IPS-18a (cell line): Measurements from ENCODE around the gene NDST3.

ENCODE experiments used
- H3K27ac ChIP-seq: one replicate; pipeline ENCODE4 v1.5.1; 2013; ENCODE audit warnings: low read length
- H3K27me3 ChIP-seq: one replicate; pipeline ENCODE4 v1.6.1; 2013; ENCODE audit warnings: mild to moderate bottlenecking, low read length; ENCODE audit not compliant: control insufficient read depth, insufficient read depth
- H3K36me3 ChIP-seq: one replicate; pipeline ENCODE4 v1.6.1; 2013; ENCODE audit warnings: low read depth, low read length; ENCODE audit not compliant: control insufficient read depth
- H3K4me1 ChIP-seq: one replicate; pipeline ENCODE4 v1.6.1; 2013; ENCODE audit warnings: low read depth, low read length; ENCODE audit not compliant: control insufficient read depth
- H3K4me3 ChIP-seq: one replicate; pipeline ENCODE4 v1.5.1; 2013; ENCODE audit warnings: low read length
- H3K9ac ChIP-seq: one replicate; pipeline ENCODE4 v1.6.1; 2013; ENCODE audit warnings: mild to moderate bottlenecking, low read length, moderate library complexity
- H3K9me3 ChIP-seq: one replicate; pipeline ENCODE4 v1.6.1; 2013; ENCODE audit warnings: low read depth, low read length; ENCODE audit not compliant: control insufficient read depth

The NDST3 gene

GRCh38 chr4:118085700-118086099 is 51.4 kb downstream of the NDST3 start:
- Histone ChIP-seq H3K4me3 (no peak overlapping the region), H3K4me1 (peaks cover 15% of the 10 kb centered on the region), H3K36me3 (no peaks in the 10 kb centered on the region), H3K9ac (no peak overlapping the region), H3K27me3 (no peaks in the 10 kb centered on the region), H3K27ac (no peak overlapping the region), H3K9me3 (no peaks in the 10 kb centered on the region)

- H3K27ac ChIP-seq, result no peak overlapping the region
- no peak overlapping the region for H3K4me3 ChIP-seq
- no peaks in the 10 kb centered on the region for H3K27me3 ChIP-seq
- H3K36me3 ChIP-seq, result no peaks in the 10 kb centered on the region
- H3K9ac ChIP-seq, result no peak overlapping the region
- H3K4me1 ChIP-seq, result peaks cover 15% of the 10 kb centered on the region
- H3K9me3 ChIP-seq, result no peaks in the 10 kb centered on the region
Observed at GRCh38 chr4:118086344-118086743, 52.1 kb downstream of the NDST3 start.

- Histone ChIP-seq H3K36me3 (no peaks in the 10 kb centered on the region), H3K9me3 (no peaks in the 10 kb centered on the region), H3K4me3 (no peak overlapping the region), H3K9ac (no peak overlapping the region), H3K27ac (no peak overlapping the region), H3K27me3 (no peaks in the 10 kb centered on the region), H3K4me1 (peaks cover 15% of the 10 kb centered on the region)
Observed at GRCh38 chr4:118087366-118087765, 53.1 kb downstream of the NDST3 start.

- no peaks in the 10 kb centered on the region for H3K9me3 ChIP-seq
- no peak overlapping the region for H3K9ac ChIP-seq
- H3K36me3 ChIP-seq, result no peaks in the 10 kb centered on the region
- H3K4me1 ChIP-seq, result no peaks in the 10 kb centered on the region
- no peak overlapping the region for H3K27ac ChIP-seq
- H3K4me3 ChIP-seq, result no peak overlapping the region
- no peaks in the 10 kb centered on the region for H3K27me3 ChIP-seq
Observed at GRCh38 chr4:118099106-118099505, 64.8 kb downstream of the NDST3 start.

- Histone ChIP-seq H3K4me1 (no peaks in the 10 kb centered on the region), H3K4me3 (no peak overlapping the region), H3K9ac (no peak overlapping the region), H3K9me3 (no peaks in the 10 kb centered on the region), H3K27ac (no peak overlapping the region), H3K27me3 (no peaks in the 10 kb centered on the region), H3K36me3 (no peaks in the 10 kb centered on the region)
Observed at GRCh38 chr4:118102195-118102594, 67.9 kb downstream of the NDST3 start.

GRCh38 chr4:118112117-118113046 is 78.1 kb downstream of the NDST3 start:
- Histone ChIP-seq H3K9ac (no peak overlapping the region), H3K36me3 (no peaks in the 10 kb centered on the region), H3K9me3 (no peaks in the 10 kb centered on the region), H3K4me3 (no peak overlapping the region), H3K27me3 (no peaks in the 10 kb centered on the region), H3K27ac (no peak overlapping the region), H3K4me1 (no peaks in the 10 kb centered on the region)

- H3K36me3 ChIP-seq, result no peaks in the 10 kb centered on the region
- no peak overlapping the region for H3K27ac ChIP-seq
- no peak overlapping the region for H3K9ac ChIP-seq
- H3K27me3 ChIP-seq, result no peaks in the 10 kb centered on the region
- H3K9me3 ChIP-seq, result no peaks in the 10 kb centered on the region
- peaks cover 8% of the 10 kb centered on the region for H3K4me1 ChIP-seq
- no peak overlapping the region for H3K4me3 ChIP-seq
Observed at GRCh38 chr4:118113220-118113619, 78.9 kb downstream of the NDST3 start.

GRCh38 chr4:118114720-118115119 is 80.4 kb downstream of the NDST3 start:
- Histone ChIP-seq H3K27me3 (no peaks in the 10 kb centered on the region), H3K4me3 (no peak overlapping the region), H3K9ac (no peak overlapping the region), H3K36me3 (no peaks in the 10 kb centered on the region), H3K4me1 (peaks cover 9% of the 10 kb centered on the region), H3K27ac (no peak overlapping the region), H3K9me3 (no peaks in the 10 kb centered on the region)

GRCh38 chr4:118120120-118120760 is 86.0 kb downstream of the NDST3 start:
- Histone ChIP-seq H3K4me1 (peaks cover 18% of the 10 kb centered on the region), H3K9ac (no peak overlapping the region), H3K9me3 (no peaks in the 10 kb centered on the region), H3K27ac (no peak overlapping the region), H3K36me3 (no peaks in the 10 kb centered on the region), H3K27me3 (no peaks in the 10 kb centered on the region), H3K4me3 (no peak overlapping the region)

- H3K9ac ChIP-seq, result no peak overlapping the region
- H3K36me3 ChIP-seq, result no peaks in the 10 kb centered on the region
- H3K9me3 ChIP-seq, result no peaks in the 10 kb centered on the region
- no peak overlapping the region for H3K27ac ChIP-seq
- H3K4me3 ChIP-seq, result no peak overlapping the region
- peaks cover 9% of the 10 kb centered on the region for H3K4me1 ChIP-seq
- no peaks in the 10 kb centered on the region for H3K27me3 ChIP-seq
Observed at GRCh38 chr4:118124997-118125396, 90.7 kb downstream of the NDST3 start.

- Histone ChIP-seq H3K27me3 (no peaks in the 10 kb centered on the region), H3K9me3 (no peaks in the 10 kb centered on the region), H3K36me3 (no peaks in the 10 kb centered on the region), H3K9ac (no peak overlapping the region), H3K27ac (no peak overlapping the region), H3K4me1 (no peaks in the 10 kb centered on the region), H3K4me3 (no peak overlapping the region)
Observed at GRCh38 chr4:118139241-118139640, 105.0 kb downstream of the NDST3 start.

- no peak overlapping the region for H3K9ac ChIP-seq
- no peaks in the 10 kb centered on the region for H3K4me1 ChIP-seq
- H3K27me3 ChIP-seq, result no peaks in the 10 kb centered on the region
- no peak overlapping the region for H3K4me3 ChIP-seq
- no peaks in the 10 kb centered on the region for H3K9me3 ChIP-seq
- no peak overlapping the region for H3K27ac ChIP-seq
- no peaks in the 10 kb centered on the region for H3K36me3 ChIP-seq
Observed at GRCh38 chr4:118141240-118141639, 107.0 kb downstream of the NDST3 start.
